Kasumi-1 (cell line): ENCODE results near the gene NOXA1.
"Not testable (repeated sequence)": the region's sequence is repeated elsewhere in the genome, so short reads cannot be mapped to it uniquely, and the experiment has no call there.

Experiments
- DNase-seq, 2 experiments: peaks; one replicate each; lab custom pipeline; 2025; lab: John Stamatoyannopoulos, UW

Gene NOXA1

DNA sequence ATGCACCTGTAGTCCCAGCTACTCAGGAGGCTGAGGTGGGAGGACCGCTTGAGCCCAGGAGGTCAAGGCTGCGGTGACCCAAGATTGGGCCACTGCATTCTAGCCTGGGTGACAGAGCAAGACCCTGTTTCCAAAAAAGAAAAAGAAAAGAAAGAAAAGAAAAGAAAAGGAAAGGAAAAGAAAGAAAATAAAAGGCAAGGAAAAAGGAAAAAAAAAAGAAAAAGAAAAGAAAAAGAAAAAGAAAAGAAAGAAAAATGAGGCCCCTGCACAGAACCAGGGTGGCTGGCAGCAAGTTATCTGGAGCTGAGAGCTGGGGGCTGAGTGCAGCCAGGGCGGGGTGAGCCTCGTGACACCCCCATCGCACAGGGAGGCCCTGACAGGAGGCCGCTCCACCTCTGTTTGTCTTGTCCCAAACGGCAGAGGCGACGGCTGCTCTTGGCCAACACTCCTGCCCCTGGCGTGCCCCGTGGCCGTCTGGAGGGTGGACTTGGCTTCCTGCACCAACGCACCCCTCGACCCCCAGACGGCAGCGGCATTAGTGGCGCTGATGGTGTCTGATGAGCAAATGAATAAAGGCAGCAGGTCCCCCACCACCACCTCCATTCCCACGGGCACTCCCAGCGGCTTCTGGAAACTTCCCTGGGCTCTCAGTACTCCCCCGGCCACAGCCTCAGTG is 17.0 kb upstream of the NOXA1 start:
- no peak for DNase-seq

DNA sequence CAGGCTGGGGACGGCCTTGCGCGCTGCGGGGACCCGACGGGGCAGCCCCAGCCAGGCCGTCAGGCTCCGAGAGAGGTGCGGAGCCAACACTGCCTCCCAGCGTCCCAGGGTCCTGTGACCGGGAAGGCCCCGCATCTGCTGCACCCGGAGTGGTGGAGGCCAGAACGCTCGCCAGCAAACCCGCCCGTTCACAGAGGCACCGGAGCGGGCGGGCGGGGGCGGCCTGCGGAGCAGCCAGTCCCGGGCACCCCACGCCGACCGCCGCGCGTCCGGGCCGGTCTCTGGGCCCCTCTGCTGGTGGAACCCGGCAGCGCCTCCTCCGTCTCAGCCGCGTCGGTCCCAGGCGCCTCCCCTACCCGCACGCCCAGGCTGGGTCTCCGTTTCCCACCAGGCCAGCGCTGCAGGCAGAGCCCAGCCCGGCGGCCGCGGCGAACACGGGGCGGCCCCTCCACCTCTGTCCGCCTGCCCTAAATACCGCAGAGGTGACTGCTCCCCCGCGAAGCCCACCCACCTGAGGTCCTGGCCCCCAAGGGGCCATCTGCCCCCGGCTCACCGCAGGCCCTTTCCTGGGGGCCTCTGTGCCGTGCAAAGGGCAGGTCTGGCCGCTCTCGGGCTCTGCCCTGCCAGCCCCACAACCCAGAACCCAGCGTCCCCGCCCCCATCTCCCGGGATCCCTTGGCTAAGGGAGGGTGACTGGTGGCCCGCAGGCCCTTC is 16.2 kb upstream of the NOXA1 start:
- DNase-seq = peak; percentile 30 to 42

DNA sequence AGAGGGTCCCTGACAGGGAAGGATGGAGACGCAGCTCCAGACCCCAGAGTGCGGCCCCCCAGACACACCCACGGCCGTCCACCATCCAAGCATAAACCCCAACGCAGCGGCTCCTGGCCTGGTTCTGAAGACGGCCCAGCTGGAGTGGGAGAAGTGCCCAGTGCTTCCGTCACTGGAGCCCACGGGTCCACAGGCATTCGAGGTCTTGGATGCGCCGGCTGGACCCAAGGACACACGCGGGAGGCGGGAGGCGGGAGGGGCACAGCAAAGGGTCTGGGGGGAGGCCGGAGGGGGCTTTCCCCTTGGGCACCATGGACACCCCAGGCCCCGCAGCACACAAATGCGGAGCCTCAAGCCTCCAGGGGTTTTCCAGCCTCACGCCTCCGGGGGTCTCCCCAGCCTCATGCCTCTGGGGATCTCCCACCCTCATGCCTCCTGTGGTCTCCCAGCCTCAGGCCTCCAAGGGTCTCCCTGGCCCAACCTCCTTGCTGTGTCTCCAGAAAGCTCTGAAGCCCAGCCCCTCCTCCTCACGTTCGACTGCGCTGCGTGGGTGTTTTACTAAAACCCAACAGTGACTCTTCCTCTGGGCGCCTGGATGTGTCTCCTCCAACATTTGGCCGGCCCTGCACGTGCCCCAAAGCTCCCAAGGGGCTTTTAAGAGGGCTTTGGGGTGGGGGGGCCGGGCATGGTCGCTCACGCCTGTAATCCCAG is 15.4 kb upstream of the NOXA1 start:
- DNase-seq = no peak

DNA sequence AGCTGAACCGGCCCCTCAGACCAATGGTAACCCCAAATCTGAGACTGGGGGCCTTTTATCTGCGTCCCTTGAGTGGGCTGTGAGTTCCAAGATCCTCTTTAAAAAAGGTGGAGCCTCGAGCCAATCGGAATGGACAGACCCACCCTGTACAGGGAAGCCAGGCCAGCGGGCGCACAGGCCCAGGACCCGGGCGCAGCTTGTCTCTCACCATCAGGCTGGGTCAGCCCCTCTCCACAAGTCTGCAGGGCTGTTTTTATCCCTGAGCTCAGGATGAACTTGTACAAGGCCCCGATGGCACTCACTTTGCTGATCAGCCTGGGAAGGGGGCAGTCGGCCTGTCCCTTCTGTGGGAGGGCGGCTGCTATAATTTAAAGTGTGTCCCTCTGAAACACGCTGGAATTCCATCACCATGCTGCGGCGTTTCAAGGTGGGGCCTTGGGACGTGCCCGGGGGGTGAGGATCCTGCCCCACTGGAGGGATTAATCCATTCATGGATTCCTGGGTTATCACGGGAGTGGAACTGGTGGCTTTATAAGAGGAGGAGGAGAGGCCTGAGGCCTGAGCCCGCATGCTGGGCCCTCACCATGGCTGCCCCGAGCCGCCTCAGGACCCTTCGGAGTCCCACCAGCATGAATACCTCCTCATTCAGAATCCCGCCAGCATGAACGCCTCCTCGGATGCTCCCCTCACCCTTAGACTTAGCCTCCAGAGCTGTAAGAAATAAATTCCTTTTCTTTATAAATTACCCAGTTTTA is 14.4 kb upstream of the NOXA1 start:
- no peak for DNase-seq

DNA sequence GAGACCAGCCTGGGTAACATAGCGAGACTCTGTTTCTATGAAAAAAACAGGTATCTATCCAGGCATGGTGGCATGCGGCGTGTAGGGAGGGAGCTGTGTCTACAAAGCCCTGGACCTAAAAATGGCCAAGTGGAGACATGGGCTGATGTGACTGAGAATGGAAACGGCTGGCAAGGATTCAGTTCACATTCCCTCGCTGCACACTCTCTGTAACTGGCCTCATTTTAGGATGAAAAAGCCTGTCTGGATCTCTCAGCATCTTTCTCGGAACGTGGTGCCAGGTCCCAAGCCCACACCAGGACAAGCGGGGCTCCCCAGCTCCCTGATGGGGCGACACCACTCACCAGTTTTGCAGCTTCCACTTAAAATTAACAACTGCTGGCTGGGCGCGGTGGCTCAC is 13.7 kb upstream of the NOXA1 start:
- no peak for DNase-seq

DNA sequence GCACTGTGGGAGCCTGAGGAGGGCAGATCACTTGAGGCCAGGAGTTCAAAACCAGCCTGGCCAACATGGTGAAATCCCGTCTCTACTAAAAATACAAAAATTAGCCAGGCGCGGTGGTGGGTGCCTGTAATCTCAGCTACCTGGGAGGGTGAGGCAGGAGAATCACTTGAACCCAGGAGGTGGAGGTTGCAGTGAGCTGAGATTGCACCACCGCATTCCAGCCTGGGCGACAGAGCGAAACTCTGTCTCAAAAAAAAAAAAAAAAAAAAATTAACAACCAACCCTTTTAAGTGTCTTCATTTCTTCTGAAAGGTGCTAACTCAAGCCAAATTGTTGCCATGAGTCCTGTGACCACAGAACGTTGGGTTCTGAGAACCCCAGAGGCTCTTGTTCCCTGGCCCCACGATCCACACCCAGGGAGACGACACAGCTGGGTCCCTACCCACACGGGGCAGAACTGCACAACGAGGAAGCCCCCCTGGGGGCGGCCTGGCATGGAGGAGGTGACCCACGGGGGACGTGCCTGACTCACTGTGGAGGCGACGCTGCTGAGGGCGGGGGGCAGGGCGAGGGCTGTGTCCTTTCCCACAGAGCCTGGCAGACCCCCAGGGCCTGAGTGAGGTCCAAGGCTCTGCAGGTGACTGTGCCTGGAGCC is 12.8 kb upstream of the NOXA1 start:
- DNase-seq = not testable (repeated sequence)

DNA sequence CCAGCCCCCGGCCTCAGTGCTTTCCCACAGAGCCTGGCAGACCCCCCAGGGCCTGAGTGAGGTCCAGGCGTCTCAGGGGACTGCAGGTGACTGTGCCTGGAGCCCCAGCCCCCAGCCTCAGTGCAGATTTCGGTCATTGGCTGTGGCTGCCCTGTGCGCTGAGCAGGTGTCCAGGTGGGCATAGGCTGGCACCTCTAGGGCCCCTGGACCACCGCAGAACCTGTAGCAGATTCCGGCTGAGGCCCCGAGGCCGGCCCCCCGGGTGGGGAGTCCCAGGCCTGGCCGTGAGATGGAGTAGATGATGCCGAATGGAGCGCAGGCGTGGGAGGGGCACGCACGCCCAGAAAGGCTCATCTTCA is 12.3 kb upstream of the NOXA1 start:
- DNase-seq = no peak

DNA sequence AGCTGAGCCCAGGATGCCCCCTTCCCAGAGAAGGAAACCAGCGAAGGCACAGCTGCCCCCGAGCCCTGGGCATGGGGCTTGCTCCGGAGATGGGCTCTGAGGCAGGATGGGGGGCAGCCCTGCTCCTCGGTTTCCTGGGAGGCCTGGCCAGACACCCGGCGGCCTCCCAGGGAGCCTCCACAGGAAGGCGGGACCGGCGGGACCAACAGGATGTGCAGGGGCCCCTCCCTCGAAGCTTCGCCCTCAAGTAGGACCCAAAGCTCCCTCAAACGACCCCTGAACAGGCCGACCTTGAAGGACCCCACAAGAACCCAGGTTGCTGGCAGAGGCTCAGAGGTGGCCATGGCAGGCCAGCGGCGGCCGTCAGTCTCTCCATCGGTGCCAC is 11.9 kb upstream of the NOXA1 start:
- DNase-seq = no peak

DNA sequence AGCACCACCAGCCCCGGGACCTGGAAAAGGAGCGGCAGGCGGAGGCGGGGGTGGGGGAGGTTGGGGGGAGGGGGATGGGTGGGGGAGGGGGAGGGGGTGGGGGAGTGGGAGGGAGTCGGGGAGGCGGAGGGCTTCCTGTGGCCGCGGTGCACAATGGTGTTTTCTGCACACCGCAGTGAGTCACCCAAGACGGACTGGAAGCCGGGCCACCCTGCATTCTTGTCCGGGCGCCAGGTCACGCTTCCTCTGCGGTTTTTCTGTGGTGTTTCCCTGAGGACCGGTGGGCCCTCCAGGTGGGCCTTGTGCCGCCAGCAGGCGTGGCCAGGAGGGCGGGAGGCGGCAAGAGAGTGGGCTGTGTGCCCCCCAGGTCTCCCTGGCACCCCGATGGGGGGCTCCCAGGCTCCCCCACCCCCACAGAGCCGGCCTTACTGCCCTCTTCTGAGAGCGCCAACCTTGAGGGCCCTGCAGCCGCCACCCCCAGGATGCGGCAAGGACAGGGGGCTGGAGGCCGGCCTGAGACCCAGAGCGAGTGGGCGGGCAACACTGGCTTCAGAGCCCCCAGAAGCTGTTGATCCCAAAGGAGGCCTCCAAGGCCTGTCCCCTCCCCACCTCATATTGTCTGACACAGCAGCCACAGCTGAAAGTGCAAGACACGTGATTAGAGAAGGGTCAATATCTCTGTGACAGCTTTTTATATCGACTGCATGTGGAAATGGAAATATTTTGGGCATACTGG is 11.4 kb upstream of the NOXA1 start:
- peak; percentile 33 to 50 for DNase-seq

DNA sequence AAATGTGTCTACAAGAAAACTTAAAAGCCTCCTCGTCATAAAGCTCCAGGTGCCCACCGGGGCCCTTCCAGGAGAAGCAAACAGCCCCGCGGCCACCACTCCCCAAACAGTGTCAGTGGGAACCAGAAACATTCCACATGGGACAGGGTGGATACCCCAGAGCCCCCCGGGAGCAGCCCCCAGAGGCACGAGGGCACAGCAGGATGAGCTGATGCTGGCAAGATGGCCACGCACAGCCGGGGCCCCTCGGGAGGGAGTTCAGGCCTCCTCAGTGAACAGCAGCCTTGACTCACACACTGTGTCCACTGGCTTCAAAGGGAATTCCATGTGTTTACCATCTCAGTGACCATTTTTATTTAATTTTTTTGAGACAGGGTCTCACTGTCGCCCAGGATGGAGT is 10.8 kb upstream of the NOXA1 start:
- no peak for DNase-seq

DNA sequence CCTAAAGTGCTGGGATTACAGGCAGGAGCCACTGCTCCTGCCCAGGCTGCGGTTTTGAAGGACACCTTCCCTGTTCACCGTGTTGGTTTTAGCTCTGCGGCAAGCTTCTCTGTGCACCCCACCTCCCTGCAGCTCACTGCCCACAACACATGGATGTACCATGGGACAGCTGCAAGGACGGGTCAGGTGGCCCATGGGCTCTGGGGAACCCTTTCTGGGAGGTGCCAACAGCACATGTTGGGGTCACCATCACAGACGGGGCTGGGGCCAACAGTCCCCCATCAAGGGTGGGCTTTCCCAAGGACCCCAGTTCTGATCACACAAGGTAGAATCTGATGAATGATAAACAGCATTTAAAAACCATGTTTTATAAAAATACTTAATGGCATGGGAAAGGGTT is 7.7 kb upstream of the NOXA1 start:
- DNase-seq = no peak

DNA sequence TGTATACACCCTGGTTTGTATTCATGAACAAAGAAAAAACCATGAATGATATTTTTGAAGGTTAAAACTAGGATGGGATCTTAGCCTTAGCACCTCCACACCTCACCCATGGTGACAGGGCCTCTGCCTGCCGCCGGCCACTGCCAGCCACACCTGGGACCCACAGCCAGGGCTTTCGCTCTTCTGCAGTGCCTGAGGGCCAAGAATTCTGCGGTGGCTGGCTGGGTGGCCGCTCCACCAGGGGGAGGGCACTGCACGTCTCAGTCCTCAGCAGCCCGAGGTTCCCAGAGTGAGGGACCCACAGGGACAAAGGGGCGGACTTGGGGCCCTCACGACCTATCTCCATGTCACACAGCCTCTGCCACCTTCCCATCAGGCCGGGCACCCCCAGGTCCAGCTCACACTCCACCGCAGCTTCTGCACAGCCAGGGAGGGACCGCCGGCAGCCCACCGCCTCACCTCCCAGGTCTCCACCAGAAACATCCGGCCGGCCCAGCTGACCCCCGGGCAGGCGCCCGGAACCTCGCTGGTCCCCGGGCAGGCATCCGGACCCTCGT is 7.1 kb upstream of the NOXA1 start:
- DNase-seq = no peak

DNA sequence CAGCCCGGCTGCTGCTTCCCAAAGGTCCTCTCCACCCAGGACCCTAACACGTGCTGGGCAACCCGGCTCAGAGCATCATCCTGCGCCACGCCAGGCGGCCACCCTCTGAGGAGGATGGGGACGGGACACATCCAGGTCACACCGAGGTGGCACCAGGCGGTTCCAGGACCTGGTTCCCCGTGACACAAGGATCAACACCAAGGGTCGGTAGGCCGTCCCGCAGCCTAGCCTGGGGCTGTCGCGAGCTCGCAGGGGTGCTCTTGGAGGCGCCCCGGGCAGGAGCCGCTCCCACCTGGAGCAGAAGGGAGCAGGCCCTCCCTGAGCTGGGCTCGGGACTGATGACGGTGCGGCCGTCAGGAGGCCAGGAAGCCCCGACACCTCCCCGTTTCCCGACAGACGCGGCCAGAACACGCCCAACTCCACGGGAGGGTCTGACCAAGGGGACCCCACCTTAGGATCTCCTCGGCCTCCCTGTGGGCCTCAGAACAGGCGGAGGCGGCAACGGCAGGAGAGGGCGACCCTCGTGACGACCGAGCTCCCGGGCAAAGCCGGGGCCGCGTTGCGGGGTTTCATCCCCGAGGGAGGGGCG is 6.5 kb upstream of the NOXA1 start:
- no peak for DNase-seq

DNA sequence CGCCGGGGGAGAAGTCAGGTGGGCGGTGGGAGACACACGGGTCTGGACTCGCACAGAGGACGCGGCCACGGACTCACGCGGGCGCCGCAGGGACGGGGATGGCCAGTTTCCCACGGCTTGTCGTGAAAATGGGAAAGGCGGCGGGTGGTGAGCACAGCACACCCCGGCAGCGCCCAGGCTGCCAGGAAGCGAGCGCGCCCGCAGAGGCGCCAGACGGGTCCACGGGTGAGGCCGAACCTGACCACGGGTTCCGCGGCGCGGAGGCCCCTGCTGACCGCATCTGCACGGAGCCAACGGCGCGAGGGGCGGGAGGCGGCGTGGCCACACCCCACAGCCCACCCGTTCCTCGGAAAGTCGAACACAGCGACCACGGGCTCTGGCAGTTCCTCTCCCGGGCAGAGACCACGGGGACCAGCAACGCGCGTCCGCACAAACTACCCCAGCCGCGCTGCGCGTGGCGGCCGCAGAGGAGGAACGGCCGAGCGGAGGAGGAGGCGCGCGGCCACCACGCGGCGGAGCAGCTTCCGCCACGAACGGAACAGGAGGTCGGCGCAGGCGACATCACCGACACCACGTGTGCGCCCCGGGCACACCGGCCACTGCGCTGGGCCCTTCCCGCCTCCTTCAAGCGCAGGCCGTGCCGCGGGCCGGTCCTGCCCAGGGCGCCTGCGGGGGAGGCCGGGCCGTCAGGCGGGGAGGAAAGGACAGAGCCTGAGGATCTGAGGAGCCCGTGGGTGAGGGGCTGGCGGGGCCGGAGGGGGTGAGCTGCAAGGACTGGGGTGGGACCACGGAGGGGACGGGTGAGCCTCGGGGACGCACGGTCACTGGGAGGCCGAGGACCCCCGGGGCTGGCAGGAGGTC is 5.8 kb upstream of the NOXA1 start:
- DNase-seq = no peak

DNA sequence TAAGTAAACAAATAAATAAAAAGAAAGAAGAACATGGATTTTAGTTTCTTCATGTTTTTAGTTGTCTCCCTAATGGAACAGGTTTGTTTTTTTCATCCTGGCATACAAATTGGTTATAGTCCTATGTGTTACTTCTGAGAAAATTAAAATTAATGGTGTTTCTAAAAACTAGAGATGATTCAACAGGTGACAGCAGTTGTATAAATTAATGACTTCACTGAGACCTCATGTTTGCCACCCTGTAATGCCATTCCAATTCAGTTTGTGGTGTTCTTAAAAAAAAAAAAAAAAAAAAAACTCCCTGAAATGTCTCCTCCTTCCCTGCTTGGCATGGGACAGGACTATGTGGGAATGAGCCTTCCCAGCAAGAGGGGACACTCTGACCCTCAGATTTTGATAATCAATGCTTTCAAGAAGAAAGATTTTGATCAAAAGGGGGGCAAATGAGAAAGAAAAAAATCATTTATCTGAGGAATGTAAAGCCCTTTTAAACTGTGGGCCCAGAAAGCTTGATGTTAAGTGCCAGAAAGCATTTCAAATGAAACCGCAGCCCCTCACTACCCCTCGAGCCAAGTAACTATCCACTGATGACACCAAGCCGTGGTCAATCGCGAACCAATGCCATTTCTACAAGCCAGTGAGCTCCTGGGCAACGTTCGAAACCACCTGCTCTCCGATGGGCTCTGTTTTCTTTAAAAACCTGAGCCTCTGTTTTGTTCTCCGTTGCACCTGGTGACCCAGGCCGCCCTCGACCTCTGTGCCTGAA is 1.2 kb upstream of the NOXA1 start:
- no peak for DNase-seq

DNA sequence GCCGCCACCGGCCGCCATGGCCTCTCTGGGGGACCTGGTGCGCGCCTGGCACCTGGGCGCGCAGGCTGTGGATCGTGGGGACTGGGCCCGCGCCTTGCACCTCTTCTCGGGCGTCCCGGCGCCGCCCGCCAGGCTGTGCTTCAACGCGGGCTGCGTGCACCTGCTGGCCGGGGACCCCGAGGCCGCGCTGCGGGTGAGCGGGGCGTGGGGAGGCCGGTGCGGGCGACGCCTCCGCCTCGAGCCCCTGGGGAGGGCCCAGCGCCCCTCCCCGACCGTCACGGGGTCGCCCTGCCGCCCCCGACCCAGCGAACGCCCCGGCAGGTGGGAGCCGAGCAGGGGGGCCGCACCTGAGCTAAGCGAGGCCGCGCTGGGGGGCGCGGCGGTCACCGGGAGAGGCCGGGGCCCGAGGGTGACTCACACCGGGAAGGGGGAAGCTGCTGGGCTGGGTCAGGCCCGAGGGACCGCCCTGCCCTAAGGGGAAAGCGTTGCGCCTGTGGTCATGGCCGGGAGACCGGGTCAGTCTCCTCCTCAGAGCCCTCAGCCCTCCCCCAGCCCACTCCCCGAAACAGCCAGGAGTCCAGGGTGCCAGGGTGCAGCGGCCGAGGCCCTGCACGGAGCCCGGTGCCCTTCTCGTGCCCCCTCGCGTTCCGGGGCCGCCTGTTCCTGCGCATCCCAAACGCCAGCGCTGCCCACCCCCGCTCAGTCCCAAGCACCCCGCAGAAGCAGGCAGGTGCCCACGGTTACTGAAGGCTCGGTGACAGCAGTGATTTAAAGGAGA is 510 bp downstream of the NOXA1 start:
- no peak for DNase-seq

DNA sequence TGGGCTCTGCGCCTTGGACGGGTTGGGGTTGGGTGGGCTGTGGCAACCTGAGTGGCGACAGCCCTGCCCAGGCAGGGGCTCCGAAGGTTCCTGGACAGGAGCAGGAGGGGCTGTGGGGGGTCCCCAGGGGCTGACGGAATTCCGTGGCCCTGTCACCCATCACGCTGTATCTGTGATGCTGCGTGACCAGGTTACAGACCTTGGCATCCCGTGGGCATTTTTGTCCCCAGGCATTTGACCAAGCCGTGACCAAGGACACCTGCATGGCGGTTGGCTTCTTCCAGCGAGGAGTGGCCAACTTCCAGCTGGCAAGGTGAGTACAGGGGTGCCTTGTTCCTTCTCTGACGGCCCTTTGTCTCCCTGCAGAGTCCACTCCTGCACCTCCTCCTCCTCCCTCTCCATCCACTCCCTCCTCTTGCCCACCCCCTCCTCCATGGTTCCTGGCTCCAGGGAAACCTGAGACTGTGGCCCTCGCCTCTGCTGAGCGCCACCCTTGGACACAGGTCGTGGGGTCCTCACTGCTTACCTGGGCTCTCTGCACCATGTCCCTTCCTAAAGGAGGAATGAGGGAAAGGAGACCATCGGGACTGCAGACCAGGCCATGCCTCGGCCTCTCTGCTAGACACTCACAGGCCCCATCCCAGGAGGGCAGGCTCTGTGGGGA is 3.0 kb downstream of the NOXA1 start:
- DNase-seq = no peak
